IPS-11a (cell line): ENCODE data around the gene TBX19.

Experiments
- H3K4me3 ChIP-seq: one replicate; pipeline ENCODE4 v1.5.1; 2013; ENCODE audit warnings: low read depth, low read length, control low read depth

TBX19 gene

GRCh38 chr1:168279253-168279652, 1.4 kb upstream of the TBX19 start:
- H3K4me3 ChIP-seq, result no peak overlapping the region

- H3K4me3 ChIP-seq, result no peak overlapping the region
These were observed 1.1 kb downstream of the TBX19 start for GRCh38 chr1:168281603-168282325.

GRCh38 chr1:168285521-168285790, 4.8 kb downstream of the TBX19 start:
- H3K4me3 ChIP-seq, result no peak overlapping the region

- H3K4me3 ChIP-seq, result no peak overlapping the region
These were observed 5.6 kb downstream of the TBX19 start for GRCh38 chr1:168285971-168286927.

GRCh38 chr1:168287237-168287664, 6.6 kb downstream of the TBX19 start:
- H3K4me3 ChIP-seq, result no peak overlapping the region

- H3K4me3 ChIP-seq, result no peak overlapping the region
These were observed 7.8 kb downstream of the TBX19 start for GRCh38 chr1:168288311-168289052.

- no peak overlapping the region for H3K4me3 ChIP-seq
These were observed 10.7 kb downstream of the TBX19 start for GRCh38 chr1:168291222-168291837.

GRCh38 chr1:168293356-168293755, 12.7 kb downstream of the TBX19 start:
- no peak overlapping the region for H3K4me3 ChIP-seq

GRCh38 chr1:168295411-168296114, 14.9 kb downstream of the TBX19 start:
- H3K4me3 ChIP-seq, result no peak overlapping the region

- no peak overlapping the region for H3K4me3 ChIP-seq
These were observed 16.5 kb downstream of the TBX19 start for GRCh38 chr1:168297019-168297730.

GRCh38 chr1:168298446-168298845, 17.8 kb downstream of the TBX19 start:
- H3K4me3 ChIP-seq, result no peak overlapping the region

GRCh38 chr1:168300626-168301025, 19.9 kb downstream of the TBX19 start:
- H3K4me3 ChIP-seq, result no peak overlapping the region

- no peak overlapping the region for H3K4me3 ChIP-seq
These were observed 21.1 kb downstream of the TBX19 start for GRCh38 chr1:168301664-168302320.

- H3K4me3 ChIP-seq, result no peak overlapping the region
These were observed 23.3 kb downstream of the TBX19 start for GRCh38 chr1:168303716-168304540.

GRCh38 chr1:168304865-168305264, 24.2 kb downstream of the TBX19 start:
- H3K4me3 ChIP-seq, result no peak overlapping the region

- no peak overlapping the region for H3K4me3 ChIP-seq
These were observed 32.3 kb downstream of the TBX19 start for GRCh38 chr1:168312718-168313604.

- no peak overlapping the region for H3K4me3 ChIP-seq
These were observed 35.5 kb downstream of the TBX19 start for GRCh38 chr1:168316142-168316541.
